IMR-90 (cell line): ENCODE data around the gene XKR7. TPM values are rescaled to one million over a fixed set of nuclear protein-coding genes. Genes with fewer than 3 reads are reported as not detected.

ENCODE experiments used
- ATAC-seq: fragments of 200-7000 bp; cut with Tn5 transposase; 2 replicates; pipeline ENCODE4 v1.9.1; 2020; ENCODE audit warnings: low read depth, mild to moderate bottlenecking, moderate library complexity
- BruUV-seq: library from RNA; stranded (reverse); fragments of 400-500 nt; replicated peaks from 2 replicates; lab custom pipeline; 2021; lab: Mats Ljungman, UMichigan
- CTCF ChIA-PET: fragments of 300-600 bp; formaldehyde crosslinking; extraction: SDS; loops from one replicate; lab custom pipeline; 2021; ENCODE audit warnings: antibody characterized with exemption; lab: Yijun Ruan, JAX
- POLR2A ChIA-PET: fragments of 300-600 bp; sonication (Branson Sonifier 250); formaldehyde crosslinking; loops from one replicate; lab custom pipeline; 2022; ENCODE audit warnings: antibody characterized with exemption; ENCODE audit not compliant: unreplicated experiment; lab: Charles Lee
- DNase-seq: peaks from one replicate; pipeline ENCODE4 v3.0.0; 2013
- H2AFZ ChIP-seq: replicated peaks from 2 replicates; pipeline ENCODE3; 2013; ENCODE audit warnings: low read length, mild to moderate bottlenecking; ENCODE audit not compliant: poor library complexity
- H2AK5ac ChIP-seq: 2 replicates; pipeline ENCODE4 v1.6.1; 2013; ENCODE audit warnings: low read depth, low read length, inconsistent platforms
- H2AK9ac ChIP-seq: replicated peaks from 2 replicates; pipeline ENCODE3; 2013; ENCODE audit warnings: mild to moderate bottlenecking, low read depth, low read length, moderate library complexity; ENCODE audit not compliant: poor library complexity
- H2BK120ac ChIP-seq: 2 replicates; pipeline ENCODE4 v1.6.1; 2013; ENCODE audit warnings: low read depth, low read length, inconsistent platforms
- H2BK15ac ChIP-seq: 3 replicates; pipeline ENCODE4 v1.6.1; 2013; ENCODE audit warnings: low read depth, low read length, inconsistent platforms
- H2BK20ac ChIP-seq: 2 replicates; pipeline ENCODE4 v1.6.1; 2013; ENCODE audit warnings: low read depth, mild to moderate bottlenecking, inconsistent platforms, low read length, moderate library complexity
- H2BK5ac ChIP-seq: 2 replicates; pipeline ENCODE4 v1.6.1; 2013; ENCODE audit warnings: mild to moderate bottlenecking, low read depth, low read length, inconsistent platforms; ENCODE audit not compliant: poor library complexity, severe bottlenecking
- H3K14ac ChIP-seq: replicated peaks from 2 replicates; pipeline ENCODE4 v1.6.1; 2013; ENCODE audit warnings: low read depth, low read length, inconsistent platforms
- H3K18ac ChIP-seq: 2 replicates; pipeline ENCODE4 v1.6.1; 2013; ENCODE audit warnings: low read depth, low read length, control low read depth
- H3K23ac ChIP-seq: 2 replicates; pipeline ENCODE4 v1.6.1; 2013; ENCODE audit warnings: low read depth, low read length, inconsistent platforms
- H3K27ac ChIP-seq: 2 replicates; pipeline ENCODE4 v1.5.1; 2013; ENCODE audit warnings: mild to moderate bottlenecking, control low read depth, low read length; ENCODE audit not compliant: insufficient read depth
- H3K27me3 ChIP-seq: 2 replicates; pipeline ENCODE4 v1.6.1; 2013; ENCODE audit warnings: low read length; ENCODE audit not compliant: control insufficient read depth, insufficient read depth
- H3K36me3 ChIP-seq: 2 replicates; pipeline ENCODE4 v1.6.1; 2013; ENCODE audit warnings: low read length, mixed read lengths; ENCODE audit not compliant: control insufficient read depth, insufficient read depth
- H3K4ac ChIP-seq: 2 replicates; pipeline ENCODE4 v1.6.1; 2013; ENCODE audit warnings: low read depth, low read length, inconsistent platforms
- H3K4me1 ChIP-seq: 2 replicates; pipeline ENCODE4 v1.6.1; 2013; ENCODE audit warnings: low read length, mixed read lengths; ENCODE audit not compliant: control insufficient read depth, insufficient read depth
- H3K4me2 ChIP-seq: 2 replicates; pipeline ENCODE4 v1.6.1; 2013; ENCODE audit warnings: low read depth, mild to moderate bottlenecking, control low read depth, low read length, moderate library complexity
- H3K4me3 ChIP-seq: 2 replicates; pipeline ENCODE4 v1.5.1; 2013; ENCODE audit warnings: low read depth, mild to moderate bottlenecking, control low read depth, low read length, moderate library complexity; ENCODE audit not compliant: insufficient read depth
- H3K56ac ChIP-seq: 2 replicates; pipeline ENCODE4 v1.6.1; 2013; ENCODE audit warnings: low read length, inconsistent platforms; ENCODE audit not compliant: insufficient read depth; ENCODE audit errors: extremely low read depth
- H3K79me1 ChIP-seq, 2 experiments: 2 replicates each; pipeline ENCODE4 v1.6.1; 2013; ENCODE audit warnings: low read length in 2 of 2, inconsistent platforms in 1 of 2, low read depth in 1 of 2
- H3K9ac ChIP-seq: 2 replicates; pipeline ENCODE4 v1.6.1; 2013; ENCODE audit warnings: low read depth, low read length, control low read depth
- H3K9me1 ChIP-seq: 2 replicates; pipeline ENCODE4 v1.6.1; 2013; ENCODE audit warnings: low read length, inconsistent platforms; ENCODE audit not compliant: insufficient read depth
- H3K9me3 ChIP-seq: 2 replicates; pipeline ENCODE4 v1.6.1; 2013; ENCODE audit warnings: low read length; ENCODE audit not compliant: control insufficient read depth, insufficient read depth
- H4K20me1 ChIP-seq: 2 replicates; pipeline ENCODE4 v1.6.1; 2013; ENCODE audit warnings: low read length, inconsistent platforms; ENCODE audit not compliant: insufficient read depth
- H4K5ac ChIP-seq: 2 replicates; pipeline ENCODE4 v1.6.1; 2013; ENCODE audit warnings: mild to moderate bottlenecking, low read depth, low read length, control low read depth
- H4K8ac ChIP-seq, 2 experiments: 2 replicates each; pipeline ENCODE4 v1.6.1; 2013; ENCODE audit warnings: low read depth in 2 of 2, low read length in 2 of 2, control low read depth in 1 of 2, inconsistent platforms in 1 of 2
- H4K91ac ChIP-seq: 2 replicates; pipeline ENCODE4 v1.6.1; 2013; ENCODE audit warnings: low read depth, low read length, inconsistent platforms; ENCODE audit not compliant: insufficient read depth
- BHLHE40 ChIP-seq: fragments of 150-350 bp; IDR thresholded peaks from 2 replicates; pipeline ENCODE4 v1.6.1; 2016; ENCODE audit warnings: mild to moderate bottlenecking, low read depth, low read length
- CEBPB ChIP-seq: IDR thresholded peaks from 2 replicates; pipeline ENCODE4 v1.6.1; 2012; ENCODE audit warnings: low read depth, low read length, improper control_type of control experiment
- CHD1 ChIP-seq: IDR thresholded peaks from 2 replicates; pipeline ENCODE4 v1.6.1; 2012; ENCODE audit warnings: low read depth, low read length, improper control_type of control experiment
- FOS ChIP-seq: fragments of 150-350 bp; IDR thresholded peaks from 2 replicates; pipeline ENCODE4 v1.6.1; 2016; ENCODE audit warnings: low read depth, low read length
- MAFK ChIP-seq: IDR thresholded peaks from 2 replicates; pipeline ENCODE4 v1.6.1; 2012; ENCODE audit warnings: low read depth, low read length, improper control_type of control experiment
- MXI1 ChIP-seq: IDR thresholded peaks from 2 replicates; pipeline ENCODE4 v1.6.1; 2012; ENCODE audit warnings: low read depth, mild to moderate bottlenecking, low read length, moderate library complexity, borderline replicate concordance
- POLR2A ChIP-seq: IDR thresholded peaks from 2 replicates; pipeline ENCODE4 v1.6.1; 2012; ENCODE audit warnings: mild to moderate bottlenecking, low read depth, low read length
- RAD21 ChIP-seq: IDR thresholded peaks from 2 replicates; pipeline ENCODE4 v1.6.1; 2012; ENCODE audit warnings: low read length, improper control_type of control experiment
- RFX5 ChIP-seq: IDR thresholded peaks from 2 replicates; pipeline ENCODE4 v1.8.0; 2012; ENCODE audit warnings: low read depth, mild to moderate bottlenecking, low read length, moderate library complexity
- SMC3 ChIP-seq: fragments of 150-350 bp; IDR thresholded peaks from 2 replicates; pipeline ENCODE4 v1.6.1; 2016; ENCODE audit warnings: low read depth, mild to moderate bottlenecking, antibody characterized with exemption, low read length, moderate library complexity
- WGBS, 2 experiments: methylation state at CpG; one replicate each; pipeline versions ENCODE4 v1.1.5 to v1.1.7; 2013; ENCODE audit warnings: missing lambda C conversion rate in 2 of 2; ENCODE audit not compliant: insufficient read length in 1 of 2; ENCODE audit errors: extremely low coverage in 2 of 2; 5-methylcytosine and 5-hydroxymethylcytosine counted together
- dilution Hi-C: fragments of 300-500 bp; cut with HindIII; formaldehyde crosslinking; loops from one replicate; pipeline ENCODE4 v1.14.3; 2018; ENCODE audit warnings: low sequenced_read_pairs; ENCODE audit not compliant: unreplicated experiment
- in situ Hi-C: fragments of 300-500 bp; cut with MboI; formaldehyde crosslinking; loops from 3 replicates; pipeline ENCODE4 v1.14.3; 2019; ENCODE audit warnings: low sequenced_read_pairs, inconsistent platforms, mixed read lengths
- intact Hi-C: fragments of 100-400 bp; cut with micrococcal nuclease; formaldehyde crosslinking; loops from 2 replicates; pipeline ENCODE4 v1.10.0; 2022
- polyA plus RNA-seq, 3 experiments: library from polyadenylated mRNA; depleted of rRNA; stranded (reverse); fragments of >200 nt; gene quantifications; 2 replicates each; pipeline ENCODE4 v1.2.3, GENCODE V29; 2012; ENCODE audit warnings: low replicate concordance in 1 of 3
- total RNA-seq: library from RNA; depleted of rRNA; stranded (reverse); fragments of >200 nt; gene quantifications from 2 replicates; pipeline ENCODE4 v1.2.3, GENCODE V29; 2012
- TF ChIP-seq, protein P1 (sequence below): fragments of 150-350 bp; IDR thresholded peaks from 2 replicates; pipeline ENCODE4 v1.6.1; 2016; ENCODE audit warnings: low read depth, mild to moderate bottlenecking, low read length, moderate library complexity, borderline replicate concordance
- TF ChIP-seq, protein P2 (sequence below): fragments of 150-350 bp; IDR thresholded peaks from 2 replicates; pipeline ENCODE4 v1.6.1; 2017; ENCODE audit warnings: mild to moderate bottlenecking, antibody characterized with exemption, low read length, low read depth

The XKR7 gene
- total and polyA plus RNA-seq, 2 of the 4 experiments (the other 2 are of a cell fraction) = not detected

- Histone ChIP-seq H4K91ac (no peak overlapping the region), H3K9ac (no peak overlapping the region), H3K4me3 (no peak overlapping the region), H3K56ac (no peak overlapping the region), H3K79me1 (no peaks in the 10 kb centered on the region), H3K23ac (no peak overlapping the region), H4K20me1 (no peaks in the 10 kb centered on the region), H3K18ac (no peak overlapping the region), H3K4me1 (no peaks in the 10 kb centered on the region), H2BK5ac (no peak overlapping the region), H3K9me3 (no peaks in the 10 kb centered on the region), H2BK15ac (no peak overlapping the region), H2AK5ac (no peak overlapping the region), H3K4ac (no peak overlapping the region), H2AK9ac (no peak overlapping the region), H3K9me1 (no peaks in the 10 kb centered on the region; the same call in 1 of the 2 replicates), H3K36me3 (no peaks in the 10 kb centered on the region), H4K5ac (no peak overlapping the region), H2BK20ac (no peak overlapping the region), H3K27ac (no peak overlapping the region), H3K4me2 (no peak overlapping the region), H2AFZ (no peak overlapping the region), H3K14ac (no peak overlapping the region), H3K27me3 (peaks cover 50% of the 10 kb centered on the region), H2BK120ac (no peak overlapping the region), H4K8ac (no peak overlapping the region)
- in situ Hi-C loops = no loop called here
- dilution Hi-C loops = no loop called here
- TF ChIP-seq POLR2A = no peak
- TF ChIP-seq MXI1 = no peak
- TF ChIP-seq, protein P1, sequence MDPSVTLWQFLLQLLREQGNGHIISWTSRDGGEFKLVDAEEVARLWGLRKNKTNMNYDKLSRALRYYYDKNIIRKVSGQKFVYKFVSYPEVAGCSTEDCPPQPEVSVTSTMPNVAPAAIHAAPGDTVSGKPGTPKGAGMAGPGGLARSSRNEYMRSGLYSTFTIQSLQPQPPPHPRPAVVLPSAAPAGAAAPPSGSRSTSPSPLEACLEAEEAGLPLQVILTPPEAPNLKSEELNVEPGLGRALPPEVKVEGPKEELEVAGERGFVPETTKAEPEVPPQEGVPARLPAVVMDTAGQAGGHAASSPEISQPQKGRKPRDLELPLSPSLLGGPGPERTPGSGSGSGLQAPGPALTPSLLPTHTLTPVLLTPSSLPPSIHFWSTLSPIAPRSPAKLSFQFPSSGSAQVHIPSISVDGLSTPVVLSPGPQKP = no peak
- no peak for TF ChIP-seq SMC3
- TF ChIP-seq CEBPB = no peak
- TF ChIP-seq MAFK = no peak
- no peak for TF ChIP-seq FOS
- TF ChIP-seq, protein P2, sequence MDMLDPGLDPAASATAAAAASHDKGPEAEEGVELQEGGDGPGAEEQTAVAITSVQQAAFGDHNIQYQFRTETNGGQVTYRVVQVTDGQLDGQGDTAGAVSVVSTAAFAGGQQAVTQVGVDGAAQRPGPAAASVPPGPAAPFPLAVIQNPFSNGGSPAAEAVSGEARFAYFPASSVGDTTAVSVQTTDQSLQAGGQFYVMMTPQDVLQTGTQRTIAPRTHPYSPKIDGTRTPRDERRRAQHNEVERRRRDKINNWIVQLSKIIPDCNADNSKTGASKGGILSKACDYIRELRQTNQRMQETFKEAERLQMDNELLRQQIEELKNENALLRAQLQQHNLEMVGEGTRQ = no peak
- TF ChIP-seq CHD1 = no peak
- no peak for TF ChIP-seq BHLHE40
- no peak for TF ChIP-seq RFX5
- TF ChIP-seq RAD21 = no peak
- no CpG with 5 or more reads among the region's 1 CpG for WGBS, 2 experiments
- intact Hi-C loops = no loop called here
- DNase-seq (no peak), ATAC-seq (no peak)
- no TSS peak for BruUV-seq
- ChIA-PET POLR2A (no interaction called here), CTCF (no interaction called here)
These were observed 23.4 kb downstream of the XKR7 start for GRCh38 chr20:31991339-31991705.
